Thoracic aorta (tissue), 2 donors: ENCODE data around the gene POLRMT. TPM values are rescaled to one million over a fixed set of nuclear protein-coding genes. Genes with fewer than 3 reads are reported as not detected.

Experiments used
- ATAC-seq: fragments of 150-250 bp; one replicate; pipeline ENCODE4 v1.8.0; 2017; ENCODE audit warnings: low read depth; ENCODE audit not compliant: insufficient number of reproducible peaks, low FRiP score
- DNase-seq: peaks from one replicate; pipeline ENCODE4 v3.0.0-alpha.2; 2020; ENCODE audit warnings: low spot score
- H3K27ac ChIP-seq, 2 donors: fragments of 200-600 bp; sonication (generic); 1 replicate in 1 of 2; 2 replicates in 1 of 2; pipeline ENCODE4 v1.5.1; 2016; ENCODE audit warnings: mild to moderate bottlenecking in 2 of 2, moderate library complexity in 2 of 2
- H3K27me3 ChIP-seq: fragments of 200-600 bp; sonication (generic); replicated peaks from 2 replicates; pipeline ENCODE4 v1.6.0; 2016; ENCODE audit warnings: mild to moderate bottlenecking; ENCODE audit not compliant: insufficient read depth
- H3K36me3 ChIP-seq: fragments of 200-600 bp; sonication (generic); one replicate; pipeline ENCODE4 v1.5.1; 2016
- H3K4me1 ChIP-seq, 2 donors: fragments of 200-600 bp; sonication (generic); 1 replicate in 1 of 2; 2 replicates in 1 of 2; pipeline versions ENCODE4 v1.5.1 to v1.6.0; 2016; ENCODE audit warnings: low read depth in 2 of 2, mild to moderate bottlenecking in 1 of 2; ENCODE audit not compliant: control insufficient read depth in 1 of 2
- H3K4me3 ChIP-seq: fragments of 200-600 bp; sonication (generic); 2 replicates; pipeline ENCODE4 v1.5.1; 2016; ENCODE audit warnings: mild to moderate bottlenecking
- H3K9me3 ChIP-seq: fragments of 200-600 bp; sonication (generic); 2 replicates; pipeline ENCODE4 v1.5.1; 2016
- CTCF ChIP-seq: fragments of 200-600 bp; sonication (generic); IDR thresholded peaks from one replicate; pipeline ENCODE4 v1.5.1; 2019; ENCODE audit warnings: antibody characterized with exemption
- total RNA-seq, 2 donors: library from RNA; depleted of rRNA; stranded (reverse); fragments of >200 nt; gene quantifications; one replicate each; pipeline versions ENCODE4 v1.1.0 to v1.2.3, GENCODE V29; 2016

Gene POLRMT
- total RNA-seq, 2 donors from 2014 or later, result 23.8 to 30.9 TPM

GRCh38 chr19:620166-620862 lies 13.0 kb downstream of the POLRMT start:
- TF ChIP-seq CTCF, result no peak
- Histone ChIP-seq H3K36me3 (peaks cover 38% of the 10 kb centered on the region), H3K9me3 (no peaks in the 10 kb centered on the region), H3K4me1 (no peaks in the 10 kb centered on the region), H3K4me3 (no peak overlapping the region), H3K27ac (no peak overlapping the region), H3K27me3 (no peaks in the 10 kb centered on the region)
- no peak for ATAC-seq
- no peak for DNase-seq

GRCh38 chr19:619286-620002 lies 13.9 kb downstream of the POLRMT start:
- no peaks in the 10 kb centered on the region for H3K27me3 ChIP-seq
- ATAC-seq, result no peak
- H3K27ac ChIP-seq, result no peak overlapping the region
- H3K4me3 ChIP-seq, result no peak overlapping the region
- H3K4me1 ChIP-seq, result no peaks in the 10 kb centered on the region
- no peak for DNase-seq
- TF ChIP-seq CTCF, result no peak
- H3K9me3 ChIP-seq, result no peaks in the 10 kb centered on the region
- peaks cover 38% of the 10 kb centered on the region for H3K36me3 ChIP-seq

- H3K4me1 ChIP-seq, result no peaks in the 10 kb centered on the region
- no peak overlapping the region for H3K27ac ChIP-seq
- H3K4me3 ChIP-seq, result no peak overlapping the region
- DNase-seq (no peak), ATAC-seq (no peak)
- no peak for TF ChIP-seq CTCF
- peaks cover 35% of the 10 kb centered on the region for H3K36me3 ChIP-seq
- H3K27me3 ChIP-seq, result no peaks in the 10 kb centered on the region
- H3K9me3 ChIP-seq, result no peaks in the 10 kb centered on the region
Observed at GRCh38 chr19:618674-619285, 14.6 kb downstream of the POLRMT start.

- ATAC-seq (no peak), DNase-seq (no peak)
- Histone ChIP-seq H3K36me3 (peaks cover 35% of the 10 kb centered on the region), H3K27me3 (no peaks in the 10 kb centered on the region), H3K4me3 (no peak overlapping the region), H3K4me1 (no peaks in the 10 kb centered on the region), H3K9me3 (no peaks in the 10 kb centered on the region), H3K27ac (no peak overlapping the region)
- TF ChIP-seq CTCF, result no peak
Observed at GRCh38 chr19:618247-618619, 15.1 kb downstream of the POLRMT start.

- TF ChIP-seq CTCF, result no peak
- H3K4me3 ChIP-seq, result no peak overlapping the region
- no peak overlapping the region for H3K27ac ChIP-seq
- no peak for ATAC-seq
- DNase-seq, result no peak
- no peaks in the 10 kb centered on the region for H3K9me3 ChIP-seq
- peaks cover 35% of the 10 kb centered on the region for H3K36me3 ChIP-seq
- no peaks in the 10 kb centered on the region for H3K27me3 ChIP-seq
- no peaks in the 10 kb centered on the region for H3K4me1 ChIP-seq
Observed at GRCh38 chr19:617551-618246, 15.6 kb downstream of the POLRMT start.
